Nephron progenitor cell (in vitro differentiated cells): ENCODE data around the gene CHKA.

Experiments
- DNase-seq: peaks from one replicate; pipeline ENCODE4 v3.0.0; 2021
- H3K27ac Mint-ChIP-seq: 2 replicates; pipeline ENCODE4 v1.8.0; 2021; ENCODE audit warnings: mild to moderate bottlenecking, moderate library complexity, mixed read lengths
- H3K27me3 Mint-ChIP-seq: 2 replicates; pipeline ENCODE4 v1.8.0; 2021; ENCODE audit warnings: mild to moderate bottlenecking, low read depth, mixed read lengths; ENCODE audit not compliant: poor library complexity
- H3K36me3 Mint-ChIP-seq: 2 replicates; pipeline ENCODE4 v1.8.0; 2021; ENCODE audit warnings: low read depth, mixed read lengths
- H3K4me1 Mint-ChIP-seq: 2 replicates; pipeline ENCODE4 v1.8.0; 2021; ENCODE audit warnings: mixed read lengths
- H3K4me3 Mint-ChIP-seq: 2 replicates; pipeline ENCODE4 v1.8.0; 2021; ENCODE audit warnings: mild to moderate bottlenecking, moderate library complexity, mixed read lengths
- H3K9me3 Mint-ChIP-seq: 2 replicates; pipeline ENCODE4 v1.8.0; 2021; ENCODE audit warnings: mild to moderate bottlenecking, moderate library complexity, mixed read lengths
- TF ChIP-seq, protein P1 (sequence below): fragments of 200-600 bp; sonication (generic); IDR thresholded peaks from 2 replicates; pipeline ENCODE4 v1.5.0; 2021; ENCODE audit warnings: antibody characterized with exemption

CHKA gene

GRCh38 chr11:68038718-68039525, 82.3 kb downstream of the CHKA start, which contains the start of gene TCIRG1:
TSS of gene TCIRG1 (plus strand) at chr11:68039025. CDS start at chr11:68041272, 2,247 bp downstream.
- Mint-ChIP-seq H3K4me3 (peak within 1 kb of the TSS; percentile 36), H3K27ac (peak within 1 kb of the TSS; percentile 90)
- DNase-seq = peak; percentile 61

GRCh38 chr11:68038226-68038717, 82.9 kb downstream of the CHKA start:
- DNase-seq = no peak
- TF ChIP-seq, protein P1, sequence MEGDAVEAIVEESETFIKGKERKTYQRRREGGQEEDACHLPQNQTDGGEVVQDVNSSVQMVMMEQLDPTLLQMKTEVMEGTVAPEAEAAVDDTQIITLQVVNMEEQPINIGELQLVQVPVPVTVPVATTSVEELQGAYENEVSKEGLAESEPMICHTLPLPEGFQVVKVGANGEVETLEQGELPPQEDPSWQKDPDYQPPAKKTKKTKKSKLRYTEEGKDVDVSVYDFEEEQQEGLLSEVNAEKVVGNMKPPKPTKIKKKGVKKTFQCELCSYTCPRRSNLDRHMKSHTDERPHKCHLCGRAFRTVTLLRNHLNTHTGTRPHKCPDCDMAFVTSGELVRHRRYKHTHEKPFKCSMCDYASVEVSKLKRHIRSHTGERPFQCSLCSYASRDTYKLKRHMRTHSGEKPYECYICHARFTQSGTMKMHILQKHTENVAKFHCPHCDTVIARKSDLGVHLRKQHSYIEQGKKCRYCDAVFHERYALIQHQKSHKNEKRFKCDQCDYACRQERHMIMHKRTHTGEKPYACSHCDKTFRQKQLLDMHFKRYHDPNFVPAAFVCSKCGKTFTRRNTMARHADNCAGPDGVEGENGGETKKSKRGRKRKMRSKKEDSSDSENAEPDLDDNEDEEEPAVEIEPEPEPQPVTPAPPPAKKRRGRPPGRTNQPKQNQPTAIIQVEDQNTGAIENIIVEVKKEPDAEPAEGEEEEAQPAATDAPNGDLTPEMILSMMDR = no peak
- Mint-ChIP-seq H3K27me3 (no peaks in the 10 kb centered on the region), H3K4me3 (no peak overlapping the region), H3K9me3 (no peaks in the 10 kb centered on the region), H3K4me1 (peaks cover 17% of the 10 kb centered on the region), H3K36me3 (peaks cover 6% of the 10 kb centered on the region), H3K27ac (no peak overlapping the region)

More at GRCh38 chr11:68038718-68039525, 82.3 kb downstream of the CHKA start, which contains the start of gene TCIRG1:
- H3K4me1 Mint-ChIP-seq = peaks cover 17% of the 10 kb centered on the region
- no peaks in the 10 kb centered on the region for H3K9me3 Mint-ChIP-seq
- peaks cover 1% of the 10 kb centered on the region for H3K36me3 Mint-ChIP-seq
- TF ChIP-seq, protein P1 = no peak
- no peaks in the 10 kb centered on the region for H3K27me3 Mint-ChIP-seq

- H3K27ac Mint-ChIP-seq = no peak overlapping the region
- no peak overlapping the region for H3K4me3 Mint-ChIP-seq
- peaks cover 6% of the 10 kb centered on the region for H3K36me3 Mint-ChIP-seq
- TF ChIP-seq, protein P1 = no peak
- H3K9me3 Mint-ChIP-seq = no peaks in the 10 kb centered on the region
- peaks cover 17% of the 10 kb centered on the region for H3K4me1 Mint-ChIP-seq
- H3K27me3 Mint-ChIP-seq = no peaks in the 10 kb centered on the region
- DNase-seq = no peak
Observed at GRCh38 chr11:68037411-68038225, 83.6 kb downstream of the CHKA start.

- Mint-ChIP-seq H3K4me1 (peaks cover 17% of the 10 kb centered on the region), H3K36me3 (peaks cover 6% of the 10 kb centered on the region), H3K27me3 (no peaks in the 10 kb centered on the region), H3K27ac (peak overlapping the region; percentile 84), H3K4me3 (no peak overlapping the region), H3K9me3 (no peaks in the 10 kb centered on the region)
- TF ChIP-seq, protein P1 = no peak
- no peak for DNase-seq
Observed at GRCh38 chr11:68036717-68037239, 84.4 kb downstream of the CHKA start.

- no peak for DNase-seq
- H3K27ac Mint-ChIP-seq = peak overlapping the region; percentile 84
- no peak overlapping the region for H3K4me3 Mint-ChIP-seq
- H3K4me1 Mint-ChIP-seq = peaks cover 19% of the 10 kb centered on the region
- peaks cover 10% of the 10 kb centered on the region for H3K36me3 Mint-ChIP-seq
- H3K9me3 Mint-ChIP-seq = no peaks in the 10 kb centered on the region
- TF ChIP-seq, protein P1 = no peak
- no peaks in the 10 kb centered on the region for H3K27me3 Mint-ChIP-seq
Observed at GRCh38 chr11:68036141-68036716, 85.0 kb downstream of the CHKA start.
